HS-5 (cell line): Measurements from ENCODE around the gene NCF4.

Source experiments
- DNase-seq: peaks from one replicate; pipeline ENCODE4 v3.0.0-alpha.2; 2012; ENCODE audit warnings: low read depth

The NCF4 gene

GRCh38 chr22:36922105-36922608 is 61.4 kb downstream of the NCF4 start:
- DNase-seq: no peak

DNA sequence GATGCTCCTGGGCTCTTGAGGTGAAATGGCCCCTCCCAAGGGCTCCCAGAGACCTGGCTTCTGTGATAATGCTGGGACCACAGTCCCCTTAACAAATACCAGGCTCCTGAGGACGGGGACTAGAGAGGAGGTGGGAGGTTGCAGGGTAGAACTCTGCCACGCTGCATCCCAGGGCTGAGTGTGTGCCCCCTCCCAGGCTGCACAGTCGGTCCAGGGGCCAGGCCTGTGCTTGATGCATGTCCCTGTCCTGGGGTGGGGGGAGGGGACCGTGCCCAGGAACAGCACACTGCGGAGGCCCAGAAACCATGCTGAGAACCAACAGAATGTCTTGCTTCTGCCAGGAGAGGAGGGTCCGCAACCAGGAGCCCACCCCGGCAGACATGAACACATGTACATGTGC is 61.9 kb downstream of the NCF4 start:
- DNase-seq: no peak

GRCh38 chr22:36923131-36923788 is 62.5 kb downstream of the NCF4 start:
- DNase-seq: no peak

GRCh38 chr22:36924151-36924698 is 63.4 kb downstream of the NCF4 start:
- no peak for DNase-seq

DNA sequence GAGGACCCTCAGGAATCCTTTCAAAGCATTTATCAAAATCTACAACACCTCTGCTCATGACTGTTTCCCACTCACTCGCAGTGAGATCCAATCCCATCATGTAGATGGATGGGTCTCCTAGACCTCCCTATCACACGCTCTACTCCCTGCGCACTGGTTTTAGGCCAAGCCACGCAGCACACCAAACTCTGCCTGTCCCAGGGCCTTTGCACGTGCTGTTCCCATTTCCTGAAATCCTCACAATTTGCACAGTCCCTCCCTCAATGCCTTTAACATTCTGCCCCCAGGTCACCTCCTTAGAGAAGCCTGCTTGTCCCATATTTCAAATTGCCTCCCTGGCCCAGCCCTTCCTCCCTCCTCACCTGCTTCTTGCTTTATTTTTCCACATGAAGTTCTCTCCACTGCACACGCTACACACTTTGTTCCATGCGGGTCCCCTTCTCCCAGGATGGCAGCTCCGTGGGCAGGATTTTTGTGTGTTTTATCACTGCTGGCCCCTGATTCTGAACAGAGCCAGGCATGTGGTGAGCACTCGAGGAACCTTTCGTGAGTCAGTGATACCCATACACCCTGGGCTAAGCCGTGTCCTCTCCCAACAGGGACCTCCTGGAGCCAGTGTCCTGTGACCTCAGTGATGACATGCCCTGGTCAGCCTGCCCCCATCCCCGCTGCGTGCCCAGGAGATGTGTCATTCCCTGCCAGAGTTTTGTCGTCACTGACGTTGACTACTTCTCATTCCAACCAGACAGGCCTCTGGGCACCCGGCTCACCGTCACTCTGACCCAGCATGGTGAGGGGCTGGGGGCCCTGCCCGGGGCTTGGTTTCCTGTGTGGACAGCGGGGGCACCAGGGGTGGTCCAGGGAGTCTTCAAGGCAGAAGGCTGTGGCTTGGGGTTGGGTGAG is 64.8 kb downstream of the NCF4 start:
- peak; percentile 4 for DNase-seq

GRCh38 chr22:36926309-36926708 is 65.5 kb downstream of the NCF4 start:
- no peak for DNase-seq

GRCh38 chr22:36926721-36927435 is 66.1 kb downstream of the NCF4 start:
- DNase-seq: no peak
